HepG2 (cell line): ENCODE results near the gene HYLS1. TPM values are rescaled to one million over a fixed set of nuclear protein-coding genes. Genes with fewer than 3 reads are reported as not detected.
A peak's percentile ranks its signal among the peaks of the same experiment; 100 is the strongest.

Experiments used
- ARNTL ChIP-seq: sonication (generic); formaldehyde crosslinking; IDR thresholded peaks from 2 replicates; pipeline ENCODE4 v1.4.0; 2020; ENCODE audit warnings: mild to moderate bottlenecking, missing genetic modification reagents
- CENPX ChIP-seq: sonication (generic); formaldehyde crosslinking; IDR thresholded peaks from 2 replicates; pipeline ENCODE4 v1.9.0; 2021; ENCODE audit warnings: mild to moderate bottlenecking, missing genetic modification reagents, moderate library complexity
- DNMT1 ChIP-seq: sonication (generic); formaldehyde crosslinking; IDR thresholded peaks from 2 replicates; pipeline ENCODE4 v1.5.1; 2020; ENCODE audit warnings: mild to moderate bottlenecking, missing genetic modification reagents
- GTF2F1 ChIP-seq: fragments of 150-350 bp; IDR thresholded peaks from 2 replicates; pipeline ENCODE4 v1.6.1; 2014; ENCODE audit warnings: low read length
- MBNL3 ChIP-seq: fragments of 250-450 bp; sonication (Bioruptor Pico); conservative IDR thresholded peaks from 2 replicates; pipeline ENCODE4 v1.8.0; 2022; ENCODE audit warnings: mild to moderate bottlenecking, inconsistent platforms
- MTF1 ChIP-seq: sonication (generic); formaldehyde crosslinking; IDR thresholded peaks from 2 replicates; pipeline ENCODE4 v1.5.0; 2020; ENCODE audit warnings: missing genetic modification reagents
- NFYC ChIP-seq: IDR thresholded peaks from 2 replicates; pipeline ENCODE4 v1.6.1; 2016; ENCODE audit warnings: missing genetic modification reagents, missing compliant biosample characterization
- NR2F1 ChIP-seq, 2 experiments: fragments of 450-650 bp in 1 of 2; formaldehyde crosslinking in 1 of 2; IDR thresholded peaks; 2 replicates each; pipeline versions ENCODE4 v1.5.0 to v1.6.1; 2016 to 2020; ENCODE audit warnings: mild to moderate bottlenecking in 1 of 2, missing compliant biosample characterization in 1 of 2, missing genetic modification reagents in 1 of 2, moderate library complexity in 1 of 2
- NR2F6 ChIP-seq, 2 experiments: IDR thresholded peaks; 2 replicates each; pipeline ENCODE4 v1.6.1; 2016; ENCODE audit warnings: antibody characterized with exemption in 1 of 2, mild to moderate bottlenecking in 1 of 2
- PAWR ChIP-seq: sonication (generic); formaldehyde crosslinking; IDR thresholded peaks from 2 replicates; pipeline ENCODE4 v1.4.0; 2020; ENCODE audit warnings: missing genetic modification reagents, mild to moderate bottlenecking, borderline replicate concordance
- PAX8 ChIP-seq: sonication (generic); formaldehyde crosslinking; IDR thresholded peaks from 2 replicates; pipeline ENCODE4 v1.8.0; 2022; ENCODE audit warnings: mild to moderate bottlenecking, missing genetic modification reagents, borderline replicate concordance
- PLSCR1 ChIP-seq: sonication (generic); formaldehyde crosslinking; IDR thresholded peaks from 2 replicates; pipeline ENCODE4 v1.5.0; 2020; ENCODE audit warnings: missing genetic modification reagents, mild to moderate bottlenecking, borderline replicate concordance
- REL ChIP-seq: sonication (generic); formaldehyde crosslinking; conservative IDR thresholded peaks from 2 replicates; pipeline ENCODE4 v1.8.0; 2022; ENCODE audit warnings: mild to moderate bottlenecking, missing genetic modification reagents, moderate library complexity
- RORA ChIP-seq: sonication (generic); formaldehyde crosslinking; IDR thresholded peaks from 2 replicates; pipeline ENCODE4 v1.5.0; 2020; ENCODE audit warnings: mild to moderate bottlenecking, missing genetic modification reagents, moderate library complexity
- TEF ChIP-seq: sonication (generic); formaldehyde crosslinking; IDR thresholded peaks from 2 replicates; pipeline ENCODE4 v1.5.0; 2020; ENCODE audit warnings: missing genetic modification reagents
- ZFP1 ChIP-seq: IDR thresholded peaks from 2 replicates; pipeline ENCODE4 v1.6.1; 2016
- ZNF746 ChIP-seq: sonication (generic); formaldehyde crosslinking; IDR thresholded peaks from 2 replicates; pipeline ENCODE4 v1.8.0; 2022; ENCODE audit warnings: mild to moderate bottlenecking, missing genetic modification reagents
- ZNF883 ChIP-seq: sonication (generic); formaldehyde crosslinking; IDR thresholded peaks from 2 replicates; pipeline ENCODE4 v1.5.1; 2020; ENCODE audit warnings: mild to moderate bottlenecking, missing genetic modification reagents; ENCODE audit errors: not compliant biosample characterization
- ZSCAN29 ChIP-seq: sonication (generic); formaldehyde crosslinking; conservative IDR thresholded peaks from 2 replicates; pipeline ENCODE4 v1.4.0; 2020; ENCODE audit warnings: mild to moderate bottlenecking, missing genetic modification reagents
- polyA plus RNA-seq, 8 experiments: library from polyadenylated mRNA; depleted of rRNA in 3 of 8; stranded (reverse) in 7 of 8; unstranded in 1 of 8; fragments of >200 nt; fragmentation: Illumina TruSeq in 4 of 8; extraction: Trizol in 4 of 8; gene quantifications; 2 replicates each; pipeline versions ENCODE4 v1.2.1 to v1.2.3, GENCODE V29; 2011 to 2016; ENCODE audit warnings: low read depth in 4 of 8, missing spikeins in 1 of 8, mixed read lengths in 1 of 8; ENCODE audit not compliant: insufficient read depth in 1 of 8
- total RNA-seq, 5 experiments: library from RNA; depleted of rRNA; stranded (reverse); fragments of >200 nt; fragmentation: Illumina TruSeq; extraction: Trizol; gene quantifications; 2 replicates each; pipeline ENCODE4 v1.2.3, GENCODE V29; 2016; ENCODE audit warnings: low read depth in 1 of 5
- TF ChIP-seq, protein P1 (sequence below): sonication (generic); formaldehyde crosslinking; IDR thresholded peaks from one replicate; pipeline ENCODE4 v1.5.1; 2020; ENCODE audit warnings: mild to moderate bottlenecking, missing genetic modification reagents; ENCODE audit errors: not compliant biosample characterization
- TF ChIP-seq, protein P2 (sequence below): sonication (generic); formaldehyde crosslinking; IDR thresholded peaks from 2 replicates; pipeline ENCODE4 v1.8.0; 2022; ENCODE audit warnings: missing genetic modification reagents, mild to moderate bottlenecking, borderline replicate concordance

Gene HYLS1
- total and polyA plus RNA-seq, 2 of the 13 experiments (the other 11 are each of a cell fraction or from before 2014, with no cell fraction given), result 1.3 to 3.8 TPM

- TF ChIP-seq NR2F1 (CRISPR knock-in tag; IDR thresholded peaks at IDR 0.05), result no peak
- no peak for TF ChIP-seq ZSCAN29 (CRISPR knock-in tag)
- no peak for TF ChIP-seq RORA (CRISPR knock-in tag)
- no peak for TF ChIP-seq NFYC
- no peak for TF ChIP-seq GTF2F1
- TF ChIP-seq NR2F6 (IDR thresholded peaks at IDR 0.05), result no peak
- peak; percentile 55; the same call in 1 of the 2 replicates for TF ChIP-seq NR2F6 (CRISPR knock-in tag; IDR thresholded peaks at IDR 0.05)
- no peak for TF ChIP-seq ARNTL (CRISPR knock-in tag)
- no peak for TF ChIP-seq REL
- no peak for TF ChIP-seq TEF (CRISPR knock-in tag)
- no peak for TF ChIP-seq MTF1 (CRISPR knock-in tag)
- TF ChIP-seq DNMT1 (CRISPR knock-in tag), result no peak
- TF ChIP-seq, protein P1, sequence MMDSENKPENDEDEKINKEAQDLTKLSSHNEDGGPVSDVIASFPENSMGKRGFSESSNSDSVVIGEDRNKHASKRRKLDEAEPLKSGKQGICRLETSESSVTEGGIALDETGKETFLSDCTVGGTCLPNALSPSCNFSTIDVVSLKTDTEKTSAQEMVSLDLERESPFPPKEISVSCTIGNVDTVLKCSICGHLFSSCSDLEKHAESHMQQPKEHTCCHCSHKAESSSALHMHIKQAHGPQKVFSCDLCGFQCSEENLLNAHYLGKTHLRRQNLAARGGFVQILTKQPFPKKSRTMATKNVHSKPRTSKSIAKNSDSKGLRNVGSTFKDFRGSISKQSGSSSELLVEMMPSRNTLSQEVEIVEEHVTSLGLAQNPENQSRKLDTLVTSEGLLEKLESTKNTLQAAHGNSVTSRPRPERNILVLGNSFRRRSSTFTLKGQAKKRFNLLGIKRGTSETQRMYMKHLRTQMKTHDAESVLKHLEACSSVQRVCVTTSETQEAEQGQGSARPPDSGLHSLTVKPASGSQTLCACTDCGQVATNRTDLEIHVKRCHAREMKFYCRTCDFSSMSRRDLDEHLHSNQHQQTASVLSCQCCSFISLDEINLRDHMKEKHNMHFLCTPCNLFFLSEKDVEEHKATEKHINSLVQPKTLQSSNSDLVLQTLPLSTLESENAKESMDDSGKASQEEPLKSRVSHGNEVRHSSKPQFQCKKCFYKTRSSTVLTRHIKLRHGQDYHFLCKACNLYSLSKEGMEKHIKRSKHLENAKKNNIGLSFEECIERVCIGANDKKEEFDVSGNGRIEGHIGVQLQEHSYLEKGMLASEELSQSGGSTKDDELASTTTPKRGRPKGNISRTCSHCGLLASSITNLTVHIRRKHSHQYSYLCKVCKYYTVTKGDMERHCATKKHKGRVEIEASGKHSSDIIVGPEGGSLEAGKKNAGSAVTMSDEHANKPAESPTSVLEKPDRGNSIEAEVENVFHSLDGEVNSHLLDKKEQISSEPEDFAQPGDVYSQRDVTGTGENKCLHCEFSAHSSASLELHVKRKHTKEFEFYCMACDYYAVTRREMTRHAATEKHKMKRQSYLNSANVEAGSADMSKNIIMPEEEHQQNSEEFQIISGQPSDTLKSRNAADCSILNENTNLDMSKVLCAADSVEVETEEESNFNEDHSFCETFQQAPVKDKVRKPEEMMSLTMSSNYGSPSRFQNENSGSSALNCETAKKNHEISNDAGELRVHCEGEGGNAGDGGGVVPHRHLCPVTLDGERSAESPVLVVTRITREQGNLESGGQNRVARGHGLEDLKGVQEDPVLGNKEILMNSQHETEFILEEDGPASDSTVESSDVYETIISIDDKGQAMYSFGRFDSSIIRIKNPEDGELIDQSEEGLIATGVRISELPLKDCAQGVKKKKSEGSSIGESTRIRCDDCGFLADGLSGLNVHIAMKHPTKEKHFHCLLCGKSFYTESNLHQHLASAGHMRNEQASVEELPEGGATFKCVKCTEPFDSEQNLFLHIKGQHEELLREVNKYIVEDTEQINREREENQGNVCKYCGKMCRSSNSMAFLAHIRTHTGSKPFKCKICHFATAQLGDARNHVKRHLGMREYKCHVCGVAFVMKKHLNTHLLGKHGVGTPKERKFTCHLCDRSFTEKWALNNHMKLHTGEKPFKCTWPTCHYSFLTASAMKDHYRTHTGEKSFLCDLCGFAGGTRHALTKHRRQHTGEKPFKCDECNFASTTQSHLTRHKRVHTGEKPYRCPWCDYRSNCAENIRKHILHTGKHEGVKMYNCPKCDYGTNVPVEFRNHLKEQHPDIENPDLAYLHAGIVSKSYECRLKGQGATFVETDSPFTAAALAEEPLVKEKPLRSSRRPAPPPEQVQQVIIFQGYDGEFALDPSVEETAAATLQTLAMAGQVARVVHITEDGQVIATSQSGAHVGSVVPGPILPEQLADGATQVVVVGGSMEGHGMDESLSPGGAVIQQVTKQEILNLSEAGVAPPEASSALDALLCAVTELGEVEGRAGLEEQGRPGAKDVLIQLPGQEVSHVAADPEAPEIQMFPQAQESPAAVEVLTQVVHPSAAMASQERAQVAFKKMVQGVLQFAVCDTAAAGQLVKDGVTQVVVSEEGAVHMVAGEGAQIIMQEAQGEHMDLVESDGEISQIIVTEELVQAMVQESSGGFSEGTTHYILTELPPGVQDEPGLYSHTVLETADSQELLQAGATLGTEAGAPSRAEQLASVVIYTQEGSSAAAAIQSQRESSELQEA (CRISPR knock-in tag), result no peak
- TF ChIP-seq, protein P2, sequence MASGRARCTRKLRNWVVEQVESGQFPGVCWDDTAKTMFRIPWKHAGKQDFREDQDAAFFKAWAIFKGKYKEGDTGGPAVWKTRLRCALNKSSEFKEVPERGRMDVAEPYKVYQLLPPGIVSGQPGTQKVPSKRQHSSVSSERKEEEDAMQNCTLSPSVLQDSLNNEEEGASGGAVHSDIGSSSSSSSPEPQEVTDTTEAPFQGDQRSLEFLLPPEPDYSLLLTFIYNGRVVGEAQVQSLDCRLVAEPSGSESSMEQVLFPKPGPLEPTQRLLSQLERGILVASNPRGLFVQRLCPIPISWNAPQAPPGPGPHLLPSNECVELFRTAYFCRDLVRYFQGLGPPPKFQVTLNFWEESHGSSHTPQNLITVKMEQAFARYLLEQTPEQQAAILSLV, result no peak
- no peak for TF ChIP-seq MBNL3 (CRISPR knock-in tag)
- TF ChIP-seq PAWR (CRISPR knock-in tag), result no peak
- TF ChIP-seq ZNF746, result no peak
- no peak for TF ChIP-seq PLSCR1 (CRISPR knock-in tag)
- TF ChIP-seq PAX8 (CRISPR knock-in tag), result no peak
- TF ChIP-seq ZFP1, result no peak
- no peak for TF ChIP-seq CENPX
- TF ChIP-seq ZNF883, result no peak
Measured at GRCh38 chr11:125925247-125925740, 37.8 kb downstream of the HYLS1 start (continued).
